K562 (cell line): ENCODE measurements around the gene PLSCR3. TPM values are rescaled to one million over a fixed set of nuclear protein-coding genes. Genes with fewer than 3 reads are reported as not detected.

Experiments used
- ARNT ChIP-seq, 2 experiments: fragments of 450-650 bp; IDR thresholded peaks; 2 replicates each; pipeline ENCODE4 v1.6.1; 2016; ENCODE audit warnings: mild to moderate bottlenecking in 1 of 2
- ATF7 ChIP-seq: fragments of 450-650 bp; IDR thresholded peaks from 2 replicates; pipeline ENCODE4 v1.7.1; 2014; ENCODE audit warnings: mild to moderate bottlenecking, moderate library complexity
- BACH1 ChIP-seq: fragments of 200-800 bp; sonication (Bioruptor generic); IDR thresholded peaks from 2 replicates; pipeline ENCODE4 v1.6.1; 2016; ENCODE audit warnings: missing genetic modification characterization, missing compliant biosample characterization
- DDX20 ChIP-seq: fragments of 450-650 bp; IDR thresholded peaks from 2 replicates; pipeline ENCODE4 v1.6.1; 2016; ENCODE audit warnings: missing genetic modification characterization, low read depth, mild to moderate bottlenecking, missing compliant biosample characterization, moderate library complexity
- EWSR1 ChIP-seq: fragments of 450-650 bp; IDR thresholded peaks from 2 replicates; pipeline ENCODE4 v1.6.1; 2018; ENCODE audit warnings: borderline replicate concordance, mild to moderate bottlenecking, low read depth, moderate library complexity; ENCODE audit not compliant: partially characterized antibody
- FUS ChIP-seq: fragments of 200-400 bp; formaldehyde crosslinking; optimal IDR thresholded peaks from 2 replicates; pipeline ENCODE3; 2017; ENCODE audit warnings: low read depth, low read length
- LCOR ChIP-seq: sonication (generic); formaldehyde crosslinking; IDR thresholded peaks from 2 replicates; pipeline ENCODE4 v1.8.0; 2022; ENCODE audit warnings: mild to moderate bottlenecking, missing genetic modification reagents
- MEF2D ChIP-seq: conservative IDR thresholded peaks from 2 replicates; pipeline ENCODE4 v1.6.1; 2016; ENCODE audit warnings: low read depth, missing genetic modification characterization, missing compliant biosample characterization
- OTX1 ChIP-seq: fragments of 450-650 bp; formaldehyde crosslinking; IDR thresholded peaks from 2 replicates; pipeline ENCODE4 v1.4.0; 2022; ENCODE audit warnings: mild to moderate bottlenecking
- SRSF1 ChIP-seq: fragments of 200-400 bp; formaldehyde crosslinking; IDR thresholded peaks from 2 replicates; pipeline ENCODE4 v1.6.1; 2017; ENCODE audit warnings: mild to moderate bottlenecking, low read depth, low read length, moderate library complexity
- STAT5B ChIP-seq: fragments of 250-450 bp; sonication (Bioruptor Pico); IDR thresholded peaks from 2 replicates; pipeline ENCODE4 v1.8.0; 2021; ENCODE audit warnings: mild to moderate bottlenecking, inconsistent platforms
- TCF7L2 ChIP-seq: fragments of 150-350 bp; IDR thresholded peaks from 2 replicates; pipeline ENCODE4 v1.6.1; 2016; ENCODE audit warnings: low read depth, mild to moderate bottlenecking, low read length, moderate library complexity
- TEAD1 ChIP-seq, 2 experiments: fragments of 450-650 bp in 1 of 2; sonication (generic) in 1 of 2; formaldehyde crosslinking; IDR thresholded peaks; 2 replicates each; pipeline versions ENCODE4 v1.4.0 to v1.8.0; 2020 to 2022; ENCODE audit warnings: mild to moderate bottlenecking in 2 of 2, missing genetic modification reagents in 1 of 2
- ZBTB7A ChIP-seq: IDR thresholded peaks from 2 replicates; pipeline ENCODE4 v1.6.1; 2011; ENCODE audit warnings: low read depth, mild to moderate bottlenecking, low read length, moderate library complexity, borderline replicate concordance; ENCODE audit not compliant: control insufficient read depth
- polyA plus RNA-seq, 8 experiments: library from polyadenylated mRNA; depleted of rRNA in 4 of 8; stranded (reverse) in 5 of 8; unstranded in 3 of 8; fragments of >200 nt; fragmentation: Nextera tagmentation in 2 of 8; fragmentation: Illumina TruSeq in 1 of 8; extraction: Ambion mirVana in 2 of 8; extraction: Trizol in 1 of 8; gene quantifications; 2 replicates each; pipeline versions ENCODE4 v1.2.1 to v1.2.3, GENCODE V29; 2011 to 2014; ENCODE audit warnings: inconsistent platforms in 1 of 8, missing spikeins in 1 of 8
- total RNA-seq, 7 experiments: library from RNA; depleted of rRNA in 6 of 7; stranded (reverse); fragments of >200 nt in 6 of 7; fragmentation: Illumina TruSeq in 2 of 7; extraction: Trizol in 2 of 7; gene quantifications; 2 replicates each; pipeline versions ENCODE4 v1.2.1 to v1.2.3, GENCODE V29; 2011 to 2021; ENCODE audit warnings: low replicate concordance in 1 of 7
- TF ChIP-seq, protein P1 (sequence below): fragments of 450-650 bp; formaldehyde crosslinking; IDR thresholded peaks from 2 replicates; pipeline ENCODE4 v1.4.0; 2020; ENCODE audit warnings: mild to moderate bottlenecking
- TF ChIP-seq, protein P2 (sequence below), 2 experiments: fragments of 450-650 bp; conservative IDR thresholded peaks; 2 replicates each; pipeline ENCODE4 v1.6.1; 2017; ENCODE audit warnings: mild to moderate bottlenecking in 2 of 2, moderate library complexity in 2 of 2
- TF ChIP-seq, protein P3 (sequence below): fragments of 150-350 bp; IDR thresholded peaks from 2 replicates; pipeline ENCODE4 v1.6.1; 2014; ENCODE audit warnings: low read depth, mild to moderate bottlenecking, low read length, borderline replicate concordance
- TF ChIP-seq, protein P4 (sequence below): fragments of 250-450 bp; sonication (Bioruptor Pico); IDR thresholded peaks from 2 replicates; pipeline ENCODE4 v1.4.0; 2020
- TF ChIP-seq, protein P5 (sequence below), 2 experiments: fragments of 450-650 bp; IDR thresholded peaks; 2 replicates each; pipeline ENCODE4 v1.6.1; 2016

Gene PLSCR3
- total and polyA plus RNA-seq, 9 of the 15 experiments (the other 6 are each of a cell fraction or from before 2014, with no cell fraction given): 3.2 to 16.8 (median 4.5) TPM

DNA sequence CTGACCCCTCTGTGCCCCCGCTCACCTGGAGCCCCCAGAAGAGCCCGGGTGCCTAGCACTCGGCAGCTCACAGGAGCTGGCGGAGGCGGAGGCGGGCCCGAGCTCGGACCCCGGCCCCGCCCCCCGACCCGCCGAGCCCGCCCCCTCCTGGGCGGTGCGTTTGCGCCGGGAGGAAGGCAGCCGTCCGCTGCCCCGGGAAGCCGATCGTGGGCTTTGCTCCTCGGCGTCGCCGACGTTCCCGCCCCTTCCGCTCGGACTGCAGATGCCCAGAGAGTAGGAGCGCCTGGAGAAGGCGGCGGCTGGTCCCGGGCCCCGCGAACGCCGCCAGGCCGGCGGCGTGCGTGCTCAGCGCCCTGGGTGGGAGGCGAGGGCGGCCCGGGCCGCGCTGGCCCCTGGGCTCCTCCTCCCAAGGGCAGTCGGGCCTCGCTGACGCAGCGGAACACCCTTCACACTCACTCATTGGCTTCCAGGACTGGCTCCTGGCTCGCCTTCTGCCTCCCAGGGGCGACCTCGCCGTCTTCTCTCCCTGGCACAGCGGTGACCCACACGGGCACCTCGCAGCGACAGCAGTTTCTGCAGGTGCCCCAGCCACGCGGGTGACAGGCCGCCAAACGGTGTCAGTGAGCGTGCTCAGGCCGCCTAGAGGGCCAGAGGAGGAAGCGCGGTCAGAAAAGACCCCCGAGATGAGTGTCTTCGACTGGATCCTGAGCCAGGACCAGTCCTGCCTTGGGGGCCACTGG, at the start of gene PLSCR3 (continued):
- TF ChIP-seq LCOR: no peak
- no peak for TF ChIP-seq FUS
- no peak for TF ChIP-seq MEF2D (tag)
- TF ChIP-seq, protein P1, sequence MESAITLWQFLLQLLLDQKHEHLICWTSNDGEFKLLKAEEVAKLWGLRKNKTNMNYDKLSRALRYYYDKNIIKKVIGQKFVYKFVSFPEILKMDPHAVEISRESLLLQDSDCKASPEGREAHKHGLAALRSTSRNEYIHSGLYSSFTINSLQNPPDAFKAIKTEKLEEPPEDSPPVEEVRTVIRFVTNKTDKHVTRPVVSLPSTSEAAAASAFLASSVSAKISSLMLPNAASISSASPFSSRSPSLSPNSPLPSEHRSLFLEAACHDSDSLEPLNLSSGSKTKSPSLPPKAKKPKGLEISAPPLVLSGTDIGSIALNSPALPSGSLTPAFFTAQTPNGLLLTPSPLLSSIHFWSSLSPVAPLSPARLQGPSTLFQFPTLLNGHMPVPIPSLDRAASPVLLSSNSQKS (CRISPR knock-in tag): no peak
- TF ChIP-seq, protein P2, sequence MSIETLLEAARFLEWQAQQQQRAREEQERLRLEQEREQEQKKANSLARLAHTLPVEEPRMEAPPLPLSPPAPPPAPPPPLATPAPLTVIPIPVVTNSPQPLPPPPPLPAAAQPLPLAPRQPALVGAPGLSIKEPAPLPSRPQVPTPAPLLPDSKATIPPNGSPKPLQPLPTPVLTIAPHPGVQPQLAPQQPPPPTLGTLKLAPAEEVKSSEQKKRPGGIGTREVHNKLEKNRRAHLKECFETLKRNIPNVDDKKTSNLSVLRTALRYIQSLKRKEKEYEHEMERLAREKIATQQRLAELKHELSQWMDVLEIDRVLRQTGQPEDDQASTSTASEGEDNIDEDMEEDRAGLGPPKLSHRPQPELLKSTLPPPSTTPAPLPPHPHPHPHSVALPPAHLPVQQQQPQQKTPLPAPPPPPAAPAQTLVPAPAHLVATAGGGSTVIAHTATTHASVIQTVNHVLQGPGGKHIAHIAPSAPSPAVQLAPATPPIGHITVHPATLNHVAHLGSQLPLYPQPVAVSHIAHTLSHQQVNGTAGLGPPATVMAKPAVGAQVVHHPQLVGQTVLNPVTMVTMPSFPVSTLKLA (conservative IDR thresholded peaks at IDR 0.05): peak; percentile 34 to 55; a peak in 2 of 4 replicates
- TF ChIP-seq BACH1 (tag): no peak
- TF ChIP-seq SRSF1: no peak
- TF ChIP-seq DDX20 (tag): no peak
- no peak for TF ChIP-seq STAT5B
- no peak for TF ChIP-seq OTX1 (CRISPR knock-in tag)
- TF ChIP-seq ATF7: peak; percentile 17; the same call in 1 of the 2 replicates
- TF ChIP-seq, protein P3, sequence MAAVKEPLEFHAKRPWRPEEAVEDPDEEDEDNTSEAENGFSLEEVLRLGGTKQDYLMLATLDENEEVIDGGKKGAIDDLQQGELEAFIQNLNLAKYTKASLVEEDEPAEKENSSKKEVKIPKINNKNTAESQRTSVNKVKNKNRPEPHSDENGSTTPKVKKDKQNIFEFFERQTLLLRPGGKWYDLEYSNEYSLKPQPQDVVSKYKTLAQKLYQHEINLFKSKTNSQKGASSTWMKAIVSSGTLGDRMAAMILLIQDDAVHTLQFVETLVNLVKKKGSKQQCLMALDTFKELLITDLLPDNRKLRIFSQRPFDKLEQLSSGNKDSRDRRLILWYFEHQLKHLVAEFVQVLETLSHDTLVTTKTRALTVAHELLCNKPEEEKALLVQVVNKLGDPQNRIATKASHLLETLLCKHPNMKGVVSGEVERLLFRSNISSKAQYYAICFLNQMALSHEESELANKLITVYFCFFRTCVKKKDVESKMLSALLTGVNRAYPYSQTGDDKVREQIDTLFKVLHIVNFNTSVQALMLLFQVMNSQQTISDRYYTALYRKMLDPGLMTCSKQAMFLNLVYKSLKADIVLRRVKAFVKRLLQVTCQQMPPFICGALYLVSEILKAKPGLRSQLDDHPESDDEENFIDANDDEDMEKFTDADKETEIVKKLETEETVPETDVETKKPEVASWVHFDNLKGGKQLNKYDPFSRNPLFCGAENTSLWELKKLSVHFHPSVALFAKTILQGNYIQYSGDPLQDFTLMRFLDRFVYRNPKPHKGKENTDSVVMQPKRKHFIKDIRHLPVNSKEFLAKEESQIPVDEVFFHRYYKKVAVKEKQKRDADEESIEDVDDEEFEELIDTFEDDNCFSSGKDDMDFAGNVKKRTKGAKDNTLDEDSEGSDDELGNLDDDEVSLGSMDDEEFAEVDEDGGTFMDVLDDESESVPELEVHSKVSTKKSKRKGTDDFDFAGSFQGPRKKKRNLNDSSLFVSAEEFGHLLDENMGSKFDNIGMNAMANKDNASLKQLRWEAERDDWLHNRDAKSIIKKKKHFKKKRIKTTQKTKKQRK: no peak
- TF ChIP-seq TCF7L2: no peak
- TF ChIP-seq, protein P4, sequence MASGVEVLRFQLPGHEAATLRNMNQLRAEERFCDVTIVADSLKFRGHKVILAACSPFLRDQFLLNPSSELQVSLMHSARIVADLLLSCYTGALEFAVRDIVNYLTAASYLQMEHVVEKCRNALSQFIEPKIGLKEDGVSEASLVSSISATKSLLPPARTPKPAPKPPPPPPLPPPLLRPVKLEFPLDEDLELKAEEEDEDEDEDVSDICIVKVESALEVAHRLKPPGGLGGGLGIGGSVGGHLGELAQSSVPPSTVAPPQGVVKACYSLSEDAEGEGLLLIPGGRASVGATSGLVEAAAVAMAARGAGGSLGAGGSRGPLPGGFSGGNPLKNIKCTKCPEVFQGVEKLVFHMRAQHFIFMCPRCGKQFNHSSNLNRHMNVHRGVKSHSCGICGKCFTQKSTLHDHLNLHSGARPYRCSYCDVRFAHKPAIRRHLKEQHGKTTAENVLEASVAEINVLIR: no peak
- TF ChIP-seq EWSR1: no peak
- no peak for TF ChIP-seq ARNT (IDR thresholded peaks at IDR 0.05)
- peak; percentile 87 for TF ChIP-seq ZBTB7A
- TF ChIP-seq, protein P5, sequence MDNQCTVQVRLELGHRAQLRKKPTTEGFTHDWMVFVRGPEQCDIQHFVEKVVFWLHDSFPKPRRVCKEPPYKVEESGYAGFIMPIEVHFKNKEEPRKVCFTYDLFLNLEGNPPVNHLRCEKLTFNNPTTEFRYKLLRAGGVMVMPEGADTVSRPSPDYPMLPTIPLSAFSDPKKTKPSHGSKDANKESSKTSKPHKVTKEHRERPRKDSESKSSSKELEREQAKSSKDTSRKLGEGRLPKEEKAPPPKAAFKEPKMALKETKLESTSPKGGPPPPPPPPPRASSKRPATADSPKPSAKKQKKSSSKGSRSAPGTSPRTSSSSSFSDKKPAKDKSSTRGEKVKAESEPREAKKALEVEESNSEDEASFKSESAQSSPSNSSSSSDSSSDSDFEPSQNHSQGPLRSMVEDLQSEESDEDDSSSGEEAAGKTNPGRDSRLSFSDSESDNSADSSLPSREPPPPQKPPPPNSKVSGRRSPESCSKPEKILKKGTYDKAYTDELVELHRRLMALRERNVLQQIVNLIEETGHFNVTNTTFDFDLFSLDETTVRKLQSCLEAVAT (IDR thresholded peaks at IDR 0.05): no peak
- TF ChIP-seq TEAD1 (CRISPR knock-in tag; IDR thresholded peaks at IDR 0.05): no peak; a peak in 1 of 4 replicates
